MG63 (cell line): ENCODE data around the gene AP4S1. TPM values are rescaled to one million over a fixed set of nuclear protein-coding genes. Genes with fewer than 3 reads are reported as not detected.

Source experiments
- DNase-seq: peaks from one replicate; pipeline ENCODE4 v3.0.0-alpha.2; 2020
- H3K27me3 ChIP-seq: fragments of 250-450 bp; sonication (Bioruptor Pico); 2 replicates; pipeline ENCODE4 v1.5.1; 2020; ENCODE audit warnings: mild to moderate bottlenecking, moderate library complexity
- H3K36me3 ChIP-seq: fragments of 250-450 bp; sonication (Bioruptor Pico); 2 replicates; pipeline ENCODE4 v1.5.1; 2020; ENCODE audit warnings: mild to moderate bottlenecking, moderate library complexity
- H3K4me3 ChIP-seq: fragments of 250-450 bp; sonication (Bioruptor Pico); 2 replicates; pipeline ENCODE4 v1.5.1; 2020; ENCODE audit warnings: mild to moderate bottlenecking, moderate library complexity
- H3K9me3 ChIP-seq: fragments of 250-450 bp; sonication (Bioruptor Pico); 2 replicates; pipeline ENCODE4 v1.5.1; 2020; ENCODE audit warnings: mild to moderate bottlenecking, moderate library complexity
- total RNA-seq: library from RNA; depleted of rRNA; stranded (reverse); fragments of >200 nt; shearing (Covaris generic); gene quantifications from 2 replicates; pipeline ENCODE4 v1.2.3, GENCODE V29; 2014; ENCODE audit warnings: low replicate concordance; rRNA removed

Gene AP4S1
- total RNA-seq, 1 experiment from 2014 or later, result 1.9 TPM

DNA sequence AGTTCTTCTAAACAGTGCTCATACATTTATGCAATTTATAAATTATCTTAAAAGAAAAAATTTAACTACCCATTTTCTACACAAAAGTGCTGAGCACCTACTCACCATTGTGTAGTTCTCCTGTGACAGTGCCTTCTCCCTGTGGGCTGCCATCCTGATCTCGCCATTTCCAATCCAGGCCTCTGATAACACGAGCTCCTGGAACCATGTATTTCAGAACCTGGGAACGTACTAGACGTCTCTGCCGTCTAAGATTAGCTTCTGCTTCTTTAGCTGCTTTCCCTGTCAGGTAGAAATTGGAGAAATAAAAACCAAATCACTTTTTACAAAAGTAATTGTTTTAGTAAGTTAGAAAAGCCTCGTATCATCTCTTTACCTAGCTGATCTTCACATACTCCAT is 107.7 kb downstream of the AP4S1 start:
- H3K27me3 ChIP-seq, result no peaks in the 10 kb centered on the region
- no peak for DNase-seq
- no peaks in the 10 kb centered on the region for H3K9me3 ChIP-seq
- H3K4me3 ChIP-seq, result no peak overlapping the region
- peaks cover 39% of the 10 kb centered on the region for H3K36me3 ChIP-seq

- no peak overlapping the region for H3K4me3 ChIP-seq
Measured at GRCh38 chr14:31137214-31137889, 111.9 kb downstream of the AP4S1 start.

GRCh38 chr14:31138301-31138700 is 112.9 kb downstream of the AP4S1 start:
- Histone ChIP-seq H3K4me3 (no peak overlapping the region), H3K36me3 (peaks cover 29% of the 10 kb centered on the region), H3K9me3 (no peaks in the 10 kb centered on the region), H3K27me3 (no peaks in the 10 kb centered on the region)
- no peak for DNase-seq

More at GRCh38 chr14:31137214-31137889, 111.9 kb downstream of the AP4S1 start:
- no peak for DNase-seq
- Histone ChIP-seq H3K9me3 (no peaks in the 10 kb centered on the region), H3K36me3 (peaks cover 32% of the 10 kb centered on the region), H3K27me3 (no peaks in the 10 kb centered on the region)

GRCh38 chr14:31139301-31139847 is 113.9 kb downstream of the AP4S1 start:
- no peaks in the 10 kb centered on the region for H3K27me3 ChIP-seq
- no peak for DNase-seq
- peaks cover 27% of the 10 kb centered on the region for H3K36me3 ChIP-seq
- H3K9me3 ChIP-seq, result no peaks in the 10 kb centered on the region
- H3K4me3 ChIP-seq, result no peak overlapping the region

GRCh38 chr14:31142455-31143087 is 117.1 kb downstream of the AP4S1 start:
- Histone ChIP-seq H3K4me3 (no peak overlapping the region), H3K36me3 (peaks cover 27% of the 10 kb centered on the region), H3K27me3 (no peaks in the 10 kb centered on the region), H3K9me3 (no peaks in the 10 kb centered on the region)
- DNase-seq, result no peak

Other genes starting within 250 kb of the AP4S1 start
- gene COCH, start 151.1 kb upstream of the AP4S1 start, total RNA-seq, result 6.2 and 7.0 TPM in 2 replicates
- 17.7 and 20.4 TPM in 2 replicates for gene STRN3, start 730 bp downstream of the AP4S1 start, total RNA-seq
- gene HECTD1, start 182.1 kb downstream of the AP4S1 start, total RNA-seq, result 37.7 and 51.3 TPM in 2 replicates